GM23338 (cell line): ENCODE measurements around the gene DISP3. TPM values are rescaled to one million over a fixed set of nuclear protein-coding genes. Genes with fewer than 3 reads are reported as not detected.
A peak's percentile ranks its signal among the peaks of the same experiment; 100 is the strongest.

Source experiments
- ATAC-seq: fragments of 200-7000 bp; cut with Tn5 transposase; 3 replicates; pipeline ENCODE4 v1.9.1; 2020
- DNase-seq: peaks from one replicate; pipeline ENCODE4 v3.0.0-alpha.2; 2015; ENCODE audit warnings: low spot score
- H2AFZ ChIP-seq: fragments of 200-600 bp; sonication (generic); 2 replicates; pipeline ENCODE4 v1.8.0; 2016; ENCODE audit warnings: antibody characterized with exemption, mild to moderate bottlenecking, moderate library complexity
- H3F3A ChIP-seq: fragments of 200-600 bp; sonication (generic); replicated peaks from 2 replicates; pipeline ENCODE4 v1.8.0; 2017; ENCODE audit warnings: antibody characterized with exemption, mixed run types, low read depth
- H3K27ac ChIP-seq: fragments of 200-600 bp; sonication (generic); 2 replicates; pipeline ENCODE4 v1.6.1; 2016; ENCODE audit warnings: low read depth
- H3K27me3 ChIP-seq: fragments of 200-600 bp; sonication (generic); 2 replicates; pipeline ENCODE4 v1.8.0; 2016; ENCODE audit warnings: mild to moderate bottlenecking, mixed run types, moderate library complexity; ENCODE audit not compliant: insufficient read depth
- H3K36me3 ChIP-seq: fragments of 200-600 bp; sonication (generic); 2 replicates; pipeline ENCODE4 v1.8.0; 2016; ENCODE audit warnings: mild to moderate bottlenecking; ENCODE audit not compliant: insufficient read depth
- H3K4me1 ChIP-seq: fragments of 200-600 bp; sonication (generic); 2 replicates; pipeline ENCODE4 v1.8.0; 2016; ENCODE audit warnings: mild to moderate bottlenecking, moderate library complexity; ENCODE audit not compliant: insufficient read depth
- H3K4me2 ChIP-seq: fragments of 200-600 bp; sonication (generic); 2 replicates; pipeline ENCODE4 v1.7.1; 2017; ENCODE audit warnings: mixed run types
- H3K4me3 ChIP-seq: fragments of 200-600 bp; sonication (generic); 2 replicates; pipeline ENCODE4 v1.6.1; 2016; ENCODE audit warnings: mixed run types
- H3K79me2 ChIP-seq: fragments of 200-600 bp; sonication (generic); replicated peaks from 2 replicates; pipeline ENCODE4 v1.8.0; 2017; ENCODE audit warnings: mild to moderate bottlenecking; ENCODE audit not compliant: insufficient read depth
- H3K9me2 ChIP-seq: fragments of 200-600 bp; sonication (generic); 2 replicates; pipeline ENCODE4 v1.8.0; 2017; ENCODE audit not compliant: insufficient read depth
- H4K20me1 ChIP-seq: fragments of 200-600 bp; sonication (generic); replicated peaks from 2 replicates; pipeline ENCODE4 v1.8.0; 2017; ENCODE audit warnings: mild to moderate bottlenecking; ENCODE audit not compliant: insufficient read depth
- H3K27ac Mint-ChIP-seq: 2 replicates; pipeline ENCODE4 v1.8.0; 2020; ENCODE audit warnings: inconsistent platforms, mild to moderate bottlenecking, moderate library complexity, mixed read lengths
- H3K27me3 Mint-ChIP-seq: 3 replicates; pipeline ENCODE4 v1.8.0; 2022; ENCODE audit warnings: low read depth, mild to moderate bottlenecking, moderate library complexity, mixed read lengths, inconsistent platforms; ENCODE audit not compliant: insufficient read depth, poor library complexity
- H3K36me3 Mint-ChIP-seq: 3 replicates; pipeline ENCODE4 v1.8.0; 2021; ENCODE audit warnings: low read depth, mild to moderate bottlenecking, inconsistent platforms, moderate library complexity, mixed read lengths
- H3K4me1 Mint-ChIP-seq: 3 replicates; pipeline ENCODE4 v1.8.0; 2020; ENCODE audit warnings: mild to moderate bottlenecking, inconsistent platforms, mixed read lengths
- H3K4me3 Mint-ChIP-seq: 3 replicates; pipeline ENCODE4 v1.8.0; 2021; ENCODE audit warnings: moderate library complexity, mild to moderate bottlenecking, inconsistent platforms, mixed read lengths
- H3K9me3 Mint-ChIP-seq: 3 replicates; pipeline ENCODE4 v1.8.0; 2020; ENCODE audit warnings: moderate library complexity, mild to moderate bottlenecking, inconsistent platforms, mixed read lengths
- CREB1 ChIP-seq: fragments of 250-450 bp; sonication (Bioruptor Pico); IDR thresholded peaks from 2 replicates; pipeline ENCODE4 v1.5.0; 2020; ENCODE audit warnings: low read depth, mild to moderate bottlenecking, moderate library complexity
- EZH2 ChIP-seq: fragments of 200-600 bp; sonication (generic); IDR thresholded peaks from one replicate; pipeline ENCODE4 v1.8.0; 2017; ENCODE audit warnings: antibody characterized with exemption, mild to moderate bottlenecking, low read depth; ENCODE audit not compliant: unreplicated experiment
- EZH2phosphoT487 ChIP-seq: fragments of 200-600 bp; sonication (generic); IDR thresholded peaks from one replicate; pipeline ENCODE4 v1.8.1; 2018; ENCODE audit warnings: antibody characterized with exemption; ENCODE audit not compliant: unreplicated experiment
- JUNB ChIP-seq: IDR thresholded peaks from one replicate; pipeline ENCODE4 v1.6.1; 2016; ENCODE audit warnings: antibody characterized with exemption; ENCODE audit not compliant: unreplicated experiment
- NANOG ChIP-seq: IDR thresholded peaks from 2 replicates; pipeline ENCODE4 v1.6.1; 2016; ENCODE audit warnings: antibody characterized with exemption, borderline replicate concordance
- POLR2AphosphoS5 ChIP-seq: IDR thresholded peaks from 2 replicates; pipeline ENCODE4 v1.6.1; 2016; ENCODE audit warnings: antibody characterized with exemption, low read depth
- STAT1 ChIP-seq: IDR thresholded peaks from one replicate; pipeline ENCODE4 v1.6.1; 2016; ENCODE audit warnings: antibody characterized with exemption; ENCODE audit not compliant: unreplicated experiment
- ZNF331 ChIP-seq: fragments of 250-450 bp; sonication (Bioruptor Pico); IDR thresholded peaks from 2 replicates; pipeline ENCODE4 v1.5.0; 2020; ENCODE audit warnings: low read depth, mild to moderate bottlenecking, moderate library complexity
- polyA plus RNA-seq: library from polyadenylated mRNA; unstranded; fragments of >200 nt; fragmentation: Nextera tagmentation; extraction: Ambion mirVana; gene quantifications from 2 replicates; pipeline ENCODE4 v1.2.1, GENCODE V29; 2016
- total RNA-seq: library from RNA; depleted of rRNA; stranded (reverse); fragments of >200 nt; shearing (Covaris generic); gene quantifications from 2 replicates; pipeline ENCODE4 v1.2.3, GENCODE V29; 2014
- TF ChIP-seq, protein P1 (sequence below): IDR thresholded peaks from one replicate; pipeline ENCODE4 v1.6.1; 2018; ENCODE audit warnings: antibody characterized with exemption; ENCODE audit not compliant: unreplicated experiment
- TF ChIP-seq, protein P2 (sequence below), 2 experiments: fragments of 200-600 bp in 1 of 2; sonication (generic) in 1 of 2; conservative IDR thresholded peaks; 2 replicates each; pipeline versions ENCODE4 v1.5.1 to v1.6.1; 2016 to 2017; ENCODE audit warnings: antibody characterized with exemption in 2 of 2, low read depth in 2 of 2, mild to moderate bottlenecking in 2 of 2, moderate library complexity in 1 of 2
- TF ChIP-seq, protein P3 (sequence below): IDR thresholded peaks from 2 replicates; pipeline ENCODE4 v1.6.1; 2016; ENCODE audit warnings: antibody characterized with exemption

The DISP3 gene
- total and polyA plus RNA-seq, 2 experiments from 2014 or later = 3.2 to 11.1 TPM

DNA sequence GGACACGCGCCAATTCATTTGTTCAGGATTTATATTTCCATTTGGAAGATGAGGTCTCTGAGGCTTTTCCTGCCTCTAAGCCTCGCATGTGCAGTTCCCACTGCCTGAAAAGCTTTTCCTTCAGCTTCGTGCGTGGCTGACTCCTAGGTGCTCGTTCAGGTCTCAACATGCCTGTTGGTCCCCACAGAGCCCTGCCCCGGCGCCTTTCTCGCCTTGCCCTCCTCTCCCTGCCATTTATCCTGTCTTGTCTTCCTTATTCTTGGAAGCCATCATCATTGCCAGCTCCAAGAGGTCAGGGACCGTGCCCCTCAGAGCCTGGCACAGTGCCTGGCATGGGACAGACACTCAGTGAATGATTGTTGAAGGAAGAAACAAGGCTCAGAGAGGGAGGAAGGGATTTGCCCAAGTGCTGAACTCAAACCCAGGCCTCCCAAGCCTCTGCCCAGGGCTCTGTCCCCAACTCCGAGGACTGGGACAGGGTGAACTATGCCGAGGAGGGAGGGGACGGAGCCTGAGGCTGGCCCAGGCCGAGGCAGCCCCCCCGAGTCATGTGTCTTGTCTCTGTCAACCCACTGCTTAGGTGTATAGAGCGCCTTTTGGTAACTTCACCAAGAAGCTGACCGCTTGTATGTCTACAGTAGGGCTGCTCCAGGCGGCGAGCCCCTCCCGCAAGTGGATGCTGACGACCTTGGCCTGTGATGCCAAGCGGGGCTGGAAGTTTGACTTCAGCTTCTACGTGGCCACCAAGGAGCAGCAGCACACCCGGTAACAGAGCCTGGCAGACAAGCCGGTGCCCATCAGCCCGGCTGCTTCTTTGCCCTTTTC lies 47.3 kb downstream of the DISP3 start:
- Histone ChIP-seq H3K27me3 (no peaks in the 10 kb centered on the region), H3K4me2 (no peak overlapping the region), H3K27ac (no peak overlapping the region), H3F3A (no peaks in the 10 kb centered on the region), H3K79me2 (no peaks in the 10 kb centered on the region), H4K20me1 (no peaks in the 10 kb centered on the region), H3K9me2 (no peaks in the 10 kb centered on the region), H3K4me3 (no peak overlapping the region), H3K36me3 (no peaks in the 10 kb centered on the region), H3K4me1 (no peaks in the 10 kb centered on the region), H2AFZ (no peak overlapping the region)
- Mint-ChIP-seq H3K36me3 (peaks cover 10% of the 10 kb centered on the region; the same call in 2 of the 3 replicates), H3K4me3 (no peak overlapping the region), H3K27me3 (peaks cover 14% of the 10 kb centered on the region), H3K9me3 (no peaks in the 10 kb centered on the region), H3K4me1 (peaks cover 4% of the 10 kb centered on the region; the same call in 1 of the 3 replicates), H3K27ac (no peak overlapping the region)
- no peak for DNase-seq
- TF ChIP-seq NANOG = no peak
- no peak for ATAC-seq

DNA sequence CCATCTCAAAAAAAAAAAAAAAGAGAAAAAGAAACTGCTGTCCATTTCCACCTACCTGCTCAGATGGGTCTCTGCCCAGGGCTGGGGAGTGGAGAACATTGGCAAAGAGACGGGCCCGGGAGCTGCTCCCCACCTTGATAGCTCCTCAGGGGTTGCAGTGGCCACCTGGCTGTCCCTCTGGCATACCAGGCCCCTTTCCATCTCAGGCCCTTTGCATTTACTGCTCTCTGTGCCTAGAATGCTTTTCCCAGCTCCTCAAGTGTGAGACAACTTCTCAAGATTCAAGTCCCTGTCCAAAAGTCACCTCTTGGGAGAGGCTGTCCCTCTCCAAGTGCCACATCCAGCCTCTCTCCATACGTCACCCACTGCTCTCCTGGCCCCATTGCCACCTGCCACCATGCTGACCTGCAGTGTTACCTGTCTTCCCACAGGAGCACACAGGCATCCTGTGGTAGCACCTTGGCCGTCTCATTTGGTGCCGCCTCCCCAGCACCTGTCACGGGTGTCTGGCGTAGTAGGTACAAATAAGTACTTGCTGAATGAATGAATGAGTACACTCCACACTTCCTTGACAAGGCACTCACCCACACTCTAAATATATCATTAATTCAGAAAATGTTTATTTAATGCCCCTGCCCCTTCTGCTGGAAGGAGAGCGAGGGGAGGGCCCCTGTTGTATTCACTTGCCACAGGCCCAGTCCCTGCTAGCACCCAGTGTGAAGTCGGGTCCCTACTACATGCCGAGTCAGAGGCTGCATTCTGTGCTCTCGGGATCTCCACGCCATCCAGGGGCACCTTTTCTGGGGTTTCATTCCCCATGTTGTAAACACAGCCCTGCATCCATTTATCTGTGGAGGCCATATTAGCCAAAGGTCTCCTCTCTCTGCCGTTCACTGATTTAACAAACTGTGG lies 48.8 kb downstream of the DISP3 start:
- no peaks in the 10 kb centered on the region for H3K36me3 ChIP-seq
- H3K4me1 Mint-ChIP-seq = no peaks in the 10 kb centered on the region; the same call in 2 of the 3 replicates
- H3F3A ChIP-seq = no peaks in the 10 kb centered on the region
- peaks cover 5% of the 10 kb centered on the region; the same call in 1 of the 3 replicates for H3K36me3 Mint-ChIP-seq
- H3K27me3 Mint-ChIP-seq = peaks cover 12% of the 10 kb centered on the region
- no peaks in the 10 kb centered on the region for H4K20me1 ChIP-seq
- H3K27ac ChIP-seq = no peak overlapping the region
- H3K4me3 ChIP-seq = no peak overlapping the region
- H3K27ac Mint-ChIP-seq = peak overlapping the region; percentile 81; the same call in 1 of the 2 replicates
- H3K9me3 Mint-ChIP-seq = no peaks in the 10 kb centered on the region
- ATAC-seq (no peak), DNase-seq (no peak)
- no peaks in the 10 kb centered on the region for H3K27me3 ChIP-seq
- H3K9me2 ChIP-seq = no peaks in the 10 kb centered on the region
- no peaks in the 10 kb centered on the region for H3K4me1 ChIP-seq
- no peak overlapping the region for H3K4me2 ChIP-seq
- H2AFZ ChIP-seq = no peak overlapping the region
- H3K79me2 ChIP-seq = no peaks in the 10 kb centered on the region
- no peak overlapping the region for H3K4me3 Mint-ChIP-seq
- TF ChIP-seq NANOG (no peak), CREB1 (CRISPR knock-in tag) (no peak), EZH2phosphoT487 (no peak), ZNF331 (CRISPR knock-in tag) (no peak), JUNB (no peak), EZH2 (no peak), POLR2AphosphoS5 (no peak), STAT1 (no peak)
- TF ChIP-seq, protein P1, sequence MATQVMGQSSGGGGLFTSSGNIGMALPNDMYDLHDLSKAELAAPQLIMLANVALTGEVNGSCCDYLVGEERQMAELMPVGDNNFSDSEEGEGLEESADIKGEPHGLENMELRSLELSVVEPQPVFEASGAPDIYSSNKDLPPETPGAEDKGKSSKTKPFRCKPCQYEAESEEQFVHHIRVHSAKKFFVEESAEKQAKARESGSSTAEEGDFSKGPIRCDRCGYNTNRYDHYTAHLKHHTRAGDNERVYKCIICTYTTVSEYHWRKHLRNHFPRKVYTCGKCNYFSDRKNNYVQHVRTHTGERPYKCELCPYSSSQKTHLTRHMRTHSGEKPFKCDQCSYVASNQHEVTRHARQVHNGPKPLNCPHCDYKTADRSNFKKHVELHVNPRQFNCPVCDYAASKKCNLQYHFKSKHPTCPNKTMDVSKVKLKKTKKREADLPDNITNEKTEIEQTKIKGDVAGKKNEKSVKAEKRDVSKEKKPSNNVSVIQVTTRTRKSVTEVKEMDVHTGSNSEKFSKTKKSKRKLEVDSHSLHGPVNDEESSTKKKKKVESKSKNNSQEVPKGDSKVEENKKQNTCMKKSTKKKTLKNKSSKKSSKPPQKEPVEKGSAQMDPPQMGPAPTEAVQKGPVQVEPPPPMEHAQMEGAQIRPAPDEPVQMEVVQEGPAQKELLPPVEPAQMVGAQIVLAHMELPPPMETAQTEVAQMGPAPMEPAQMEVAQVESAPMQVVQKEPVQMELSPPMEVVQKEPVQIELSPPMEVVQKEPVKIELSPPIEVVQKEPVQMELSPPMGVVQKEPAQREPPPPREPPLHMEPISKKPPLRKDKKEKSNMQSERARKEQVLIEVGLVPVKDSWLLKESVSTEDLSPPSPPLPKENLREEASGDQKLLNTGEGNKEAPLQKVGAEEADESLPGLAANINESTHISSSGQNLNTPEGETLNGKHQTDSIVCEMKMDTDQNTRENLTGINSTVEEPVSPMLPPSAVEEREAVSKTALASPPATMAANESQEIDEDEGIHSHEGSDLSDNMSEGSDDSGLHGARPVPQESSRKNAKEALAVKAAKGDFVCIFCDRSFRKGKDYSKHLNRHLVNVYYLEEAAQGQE = no peak
- TF ChIP-seq, protein P2, sequence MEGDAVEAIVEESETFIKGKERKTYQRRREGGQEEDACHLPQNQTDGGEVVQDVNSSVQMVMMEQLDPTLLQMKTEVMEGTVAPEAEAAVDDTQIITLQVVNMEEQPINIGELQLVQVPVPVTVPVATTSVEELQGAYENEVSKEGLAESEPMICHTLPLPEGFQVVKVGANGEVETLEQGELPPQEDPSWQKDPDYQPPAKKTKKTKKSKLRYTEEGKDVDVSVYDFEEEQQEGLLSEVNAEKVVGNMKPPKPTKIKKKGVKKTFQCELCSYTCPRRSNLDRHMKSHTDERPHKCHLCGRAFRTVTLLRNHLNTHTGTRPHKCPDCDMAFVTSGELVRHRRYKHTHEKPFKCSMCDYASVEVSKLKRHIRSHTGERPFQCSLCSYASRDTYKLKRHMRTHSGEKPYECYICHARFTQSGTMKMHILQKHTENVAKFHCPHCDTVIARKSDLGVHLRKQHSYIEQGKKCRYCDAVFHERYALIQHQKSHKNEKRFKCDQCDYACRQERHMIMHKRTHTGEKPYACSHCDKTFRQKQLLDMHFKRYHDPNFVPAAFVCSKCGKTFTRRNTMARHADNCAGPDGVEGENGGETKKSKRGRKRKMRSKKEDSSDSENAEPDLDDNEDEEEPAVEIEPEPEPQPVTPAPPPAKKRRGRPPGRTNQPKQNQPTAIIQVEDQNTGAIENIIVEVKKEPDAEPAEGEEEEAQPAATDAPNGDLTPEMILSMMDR (conservative IDR thresholded peaks at IDR 0.05; ENCODE audit: low read depth in 2 of 2) = no peak
- TF ChIP-seq, protein P3, sequence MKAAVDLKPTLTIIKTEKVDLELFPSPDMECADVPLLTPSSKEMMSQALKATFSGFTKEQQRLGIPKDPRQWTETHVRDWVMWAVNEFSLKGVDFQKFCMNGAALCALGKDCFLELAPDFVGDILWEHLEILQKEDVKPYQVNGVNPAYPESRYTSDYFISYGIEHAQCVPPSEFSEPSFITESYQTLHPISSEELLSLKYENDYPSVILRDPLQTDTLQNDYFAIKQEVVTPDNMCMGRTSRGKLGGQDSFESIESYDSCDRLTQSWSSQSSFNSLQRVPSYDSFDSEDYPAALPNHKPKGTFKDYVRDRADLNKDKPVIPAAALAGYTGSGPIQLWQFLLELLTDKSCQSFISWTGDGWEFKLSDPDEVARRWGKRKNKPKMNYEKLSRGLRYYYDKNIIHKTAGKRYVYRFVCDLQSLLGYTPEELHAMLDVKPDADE = no peak
